SK-N-SH (cell line): ENCODE data around the gene CA4.

ENCODE experiments used
- CHD2 ChIP-seq: fragments of 150-350 bp; IDR thresholded peaks from 2 replicates; pipeline ENCODE4 v1.6.1; 2018; ENCODE audit warnings: low read length; ENCODE audit not compliant: partially characterized antibody
- EP300 ChIP-seq, 2 experiments: IDR thresholded peaks; 2 replicates each; pipeline versions ENCODE4 v1.4.0 to v1.6.1; 2012; ENCODE audit warnings: borderline replicate concordance in 1 of 2, low read depth in 1 of 2, low read length in 1 of 2
- MXI1 ChIP-seq: IDR thresholded peaks from 2 replicates; pipeline ENCODE4 v1.6.1; 2012; ENCODE audit warnings: mild to moderate bottlenecking, low read depth, low read length, improper control_type of control experiment
- POLR2AphosphoS5 ChIP-seq: IDR thresholded peaks from 2 replicates; pipeline ENCODE4 v1.6.1; 2012; ENCODE audit warnings: low read depth, low read length
- RAD21 ChIP-seq: IDR thresholded peaks from 2 replicates; pipeline ENCODE4 v1.6.1; 2012; ENCODE audit warnings: mild to moderate bottlenecking, low read length
- SIN3A ChIP-seq: IDR thresholded peaks from 2 replicates; pipeline ENCODE4 v1.6.1; 2012; ENCODE audit warnings: low read depth, mild to moderate bottlenecking, low read length, moderate library complexity, borderline replicate concordance
- SMC3 ChIP-seq: IDR thresholded peaks from 2 replicates; pipeline ENCODE4 v1.6.1; 2012; ENCODE audit warnings: low read depth, low read length, improper control_type of control experiment
- TAF1 ChIP-seq: IDR thresholded peaks from 2 replicates; pipeline ENCODE4 v1.6.1; 2012; ENCODE audit warnings: low read depth, mild to moderate bottlenecking, low read length, moderate library complexity, borderline replicate concordance
- YY1 ChIP-seq: IDR thresholded peaks from 2 replicates; pipeline ENCODE4 v1.4.0; 2012; ENCODE audit warnings: low read depth, mild to moderate bottlenecking
- TF ChIP-seq, protein P1 (sequence below): fragments of 150-350 bp; IDR thresholded peaks from 2 replicates; pipeline ENCODE4 v1.6.1; 2016; ENCODE audit warnings: mild to moderate bottlenecking, low read depth, low read length
- TF ChIP-seq, protein P2 (sequence below): fragments of 200-600 bp; sonication (generic); IDR thresholded peaks from 2 replicates; pipeline ENCODE4 v1.6.1; 2017; ENCODE audit warnings: antibody characterized with exemption, mild to moderate bottlenecking, moderate library complexity
- TF ChIP-seq, protein P3 (sequence below): IDR thresholded peaks from 2 replicates; pipeline ENCODE4 v1.4.0; 2012; ENCODE audit warnings: low read depth, borderline replicate concordance
- TF ChIP-seq, protein P4 (sequence below): IDR thresholded peaks from 2 replicates; pipeline ENCODE4 v1.6.1; 2012; ENCODE audit warnings: mild to moderate bottlenecking, low read depth, low read length, moderate library complexity
- TF ChIP-seq, protein P5 (sequence below): IDR thresholded peaks from 2 replicates; pipeline ENCODE4 v1.4.0; 2012; ENCODE audit warnings: low read depth, borderline replicate concordance

DNA sequence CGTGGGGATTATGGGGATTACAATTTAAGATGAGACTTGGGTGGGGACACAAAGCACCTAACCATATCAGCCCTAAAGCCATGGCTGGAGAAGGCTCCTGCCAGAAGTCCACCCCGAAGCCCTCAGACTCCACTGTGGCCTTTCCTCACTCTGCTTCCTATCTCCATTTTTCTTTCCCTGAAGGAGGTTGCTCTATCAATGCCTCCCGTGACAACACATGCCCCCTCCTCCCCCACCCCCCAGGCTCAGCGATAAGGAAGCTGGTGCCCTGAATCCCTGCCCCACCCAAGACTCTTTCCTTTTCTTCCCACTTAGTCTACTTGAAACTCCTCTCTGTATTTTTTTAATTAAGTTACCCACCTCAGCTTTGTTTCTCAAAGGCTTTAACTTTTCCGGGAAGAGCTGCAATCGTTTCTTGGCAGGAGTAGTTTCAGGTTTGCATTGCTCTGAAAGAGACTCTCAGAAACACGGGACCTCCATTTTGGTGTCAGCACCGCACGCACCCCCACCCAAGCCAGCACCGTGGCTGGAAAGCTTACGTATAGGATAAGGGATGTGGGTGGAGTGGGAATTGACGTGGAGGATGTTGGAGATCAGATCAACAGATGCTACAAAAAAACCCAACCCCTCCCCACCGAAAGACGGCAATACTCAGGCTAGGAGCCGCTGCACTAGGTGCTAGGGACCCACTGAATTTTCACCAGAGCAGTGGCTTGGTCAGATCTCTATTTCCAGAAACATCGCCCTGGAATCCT, 15.2 kb upstream of the CA4 start:
- peak; percentile 47; the same call in 1 of the 2 replicates for TF ChIP-seq YY1
- TF ChIP-seq, protein P1, sequence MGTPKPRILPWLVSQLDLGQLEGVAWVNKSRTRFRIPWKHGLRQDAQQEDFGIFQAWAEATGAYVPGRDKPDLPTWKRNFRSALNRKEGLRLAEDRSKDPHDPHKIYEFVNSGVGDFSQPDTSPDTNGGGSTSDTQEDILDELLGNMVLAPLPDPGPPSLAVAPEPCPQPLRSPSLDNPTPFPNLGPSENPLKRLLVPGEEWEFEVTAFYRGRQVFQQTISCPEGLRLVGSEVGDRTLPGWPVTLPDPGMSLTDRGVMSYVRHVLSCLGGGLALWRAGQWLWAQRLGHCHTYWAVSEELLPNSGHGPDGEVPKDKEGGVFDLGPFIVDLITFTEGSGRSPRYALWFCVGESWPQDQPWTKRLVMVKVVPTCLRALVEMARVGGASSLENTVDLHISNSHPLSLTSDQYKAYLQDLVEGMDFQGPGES = no peak
- no peak for TF ChIP-seq SIN3A
- 0 out of 2 replicates have a peak, but pooled peaks have one; percentile 6 for TF ChIP-seq TAF1
- no peak for TF ChIP-seq POLR2AphosphoS5
- TF ChIP-seq, protein P2, sequence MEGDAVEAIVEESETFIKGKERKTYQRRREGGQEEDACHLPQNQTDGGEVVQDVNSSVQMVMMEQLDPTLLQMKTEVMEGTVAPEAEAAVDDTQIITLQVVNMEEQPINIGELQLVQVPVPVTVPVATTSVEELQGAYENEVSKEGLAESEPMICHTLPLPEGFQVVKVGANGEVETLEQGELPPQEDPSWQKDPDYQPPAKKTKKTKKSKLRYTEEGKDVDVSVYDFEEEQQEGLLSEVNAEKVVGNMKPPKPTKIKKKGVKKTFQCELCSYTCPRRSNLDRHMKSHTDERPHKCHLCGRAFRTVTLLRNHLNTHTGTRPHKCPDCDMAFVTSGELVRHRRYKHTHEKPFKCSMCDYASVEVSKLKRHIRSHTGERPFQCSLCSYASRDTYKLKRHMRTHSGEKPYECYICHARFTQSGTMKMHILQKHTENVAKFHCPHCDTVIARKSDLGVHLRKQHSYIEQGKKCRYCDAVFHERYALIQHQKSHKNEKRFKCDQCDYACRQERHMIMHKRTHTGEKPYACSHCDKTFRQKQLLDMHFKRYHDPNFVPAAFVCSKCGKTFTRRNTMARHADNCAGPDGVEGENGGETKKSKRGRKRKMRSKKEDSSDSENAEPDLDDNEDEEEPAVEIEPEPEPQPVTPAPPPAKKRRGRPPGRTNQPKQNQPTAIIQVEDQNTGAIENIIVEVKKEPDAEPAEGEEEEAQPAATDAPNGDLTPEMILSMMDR = no peak
- TF ChIP-seq, protein P3, sequence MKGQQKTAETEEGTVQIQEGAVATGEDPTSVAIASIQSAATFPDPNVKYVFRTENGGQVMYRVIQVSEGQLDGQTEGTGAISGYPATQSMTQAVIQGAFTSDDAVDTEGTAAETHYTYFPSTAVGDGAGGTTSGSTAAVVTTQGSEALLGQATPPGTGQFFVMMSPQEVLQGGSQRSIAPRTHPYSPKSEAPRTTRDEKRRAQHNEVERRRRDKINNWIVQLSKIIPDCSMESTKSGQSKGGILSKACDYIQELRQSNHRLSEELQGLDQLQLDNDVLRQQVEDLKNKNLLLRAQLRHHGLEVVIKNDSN = no peak
- no peak for TF ChIP-seq SMC3
- TF ChIP-seq, protein P4, sequence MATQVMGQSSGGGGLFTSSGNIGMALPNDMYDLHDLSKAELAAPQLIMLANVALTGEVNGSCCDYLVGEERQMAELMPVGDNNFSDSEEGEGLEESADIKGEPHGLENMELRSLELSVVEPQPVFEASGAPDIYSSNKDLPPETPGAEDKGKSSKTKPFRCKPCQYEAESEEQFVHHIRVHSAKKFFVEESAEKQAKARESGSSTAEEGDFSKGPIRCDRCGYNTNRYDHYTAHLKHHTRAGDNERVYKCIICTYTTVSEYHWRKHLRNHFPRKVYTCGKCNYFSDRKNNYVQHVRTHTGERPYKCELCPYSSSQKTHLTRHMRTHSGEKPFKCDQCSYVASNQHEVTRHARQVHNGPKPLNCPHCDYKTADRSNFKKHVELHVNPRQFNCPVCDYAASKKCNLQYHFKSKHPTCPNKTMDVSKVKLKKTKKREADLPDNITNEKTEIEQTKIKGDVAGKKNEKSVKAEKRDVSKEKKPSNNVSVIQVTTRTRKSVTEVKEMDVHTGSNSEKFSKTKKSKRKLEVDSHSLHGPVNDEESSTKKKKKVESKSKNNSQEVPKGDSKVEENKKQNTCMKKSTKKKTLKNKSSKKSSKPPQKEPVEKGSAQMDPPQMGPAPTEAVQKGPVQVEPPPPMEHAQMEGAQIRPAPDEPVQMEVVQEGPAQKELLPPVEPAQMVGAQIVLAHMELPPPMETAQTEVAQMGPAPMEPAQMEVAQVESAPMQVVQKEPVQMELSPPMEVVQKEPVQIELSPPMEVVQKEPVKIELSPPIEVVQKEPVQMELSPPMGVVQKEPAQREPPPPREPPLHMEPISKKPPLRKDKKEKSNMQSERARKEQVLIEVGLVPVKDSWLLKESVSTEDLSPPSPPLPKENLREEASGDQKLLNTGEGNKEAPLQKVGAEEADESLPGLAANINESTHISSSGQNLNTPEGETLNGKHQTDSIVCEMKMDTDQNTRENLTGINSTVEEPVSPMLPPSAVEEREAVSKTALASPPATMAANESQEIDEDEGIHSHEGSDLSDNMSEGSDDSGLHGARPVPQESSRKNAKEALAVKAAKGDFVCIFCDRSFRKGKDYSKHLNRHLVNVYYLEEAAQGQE = no peak
- TF ChIP-seq EP300 (IDR thresholded peaks at IDR 0.05; ENCODE audit: borderline replicate concordance in 1 of 2, low read depth in 1 of 2, low read length in 1 of 2) = no peak
- no peak for TF ChIP-seq RAD21
- no peak for TF ChIP-seq CHD2
- TF ChIP-seq, protein P5, sequence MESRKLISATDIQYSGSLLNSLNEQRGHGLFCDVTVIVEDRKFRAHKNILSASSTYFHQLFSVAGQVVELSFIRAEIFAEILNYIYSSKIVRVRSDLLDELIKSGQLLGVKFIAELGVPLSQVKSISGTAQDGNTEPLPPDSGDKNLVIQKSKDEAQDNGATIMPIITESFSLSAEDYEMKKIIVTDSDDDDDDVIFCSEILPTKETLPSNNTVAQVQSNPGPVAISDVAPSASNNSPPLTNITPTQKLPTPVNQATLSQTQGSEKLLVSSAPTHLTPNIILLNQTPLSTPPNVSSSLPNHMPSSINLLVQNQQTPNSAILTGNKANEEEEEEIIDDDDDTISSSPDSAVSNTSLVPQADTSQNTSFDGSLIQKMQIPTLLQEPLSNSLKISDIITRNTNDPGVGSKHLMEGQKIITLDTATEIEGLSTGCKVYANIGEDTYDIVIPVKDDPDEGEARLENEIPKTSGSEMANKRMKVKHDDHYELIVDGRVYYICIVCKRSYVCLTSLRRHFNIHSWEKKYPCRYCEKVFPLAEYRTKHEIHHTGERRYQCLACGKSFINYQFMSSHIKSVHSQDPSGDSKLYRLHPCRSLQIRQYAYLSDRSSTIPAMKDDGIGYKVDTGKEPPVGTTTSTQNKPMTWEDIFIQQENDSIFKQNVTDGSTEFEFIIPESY = no peak
- no peak for TF ChIP-seq MXI1
